Transverse colon (tissue), 4 donors: Measurements from ENCODE around the gene EXOSC10. TPM values are rescaled to one million over a fixed set of nuclear protein-coding genes. Genes with fewer than 3 reads are reported as not detected.

Experiments
- DNase-seq: peaks from one replicate; pipeline ENCODE4 v3.0.0-alpha.2; 2019
- H3K27ac ChIP-seq, 4 donors: fragments of 200-600 bp; sonication (generic); 2 replicates each; pipeline ENCODE4 v1.5.1; 2016 to 2018; ENCODE audit warnings: inconsistent platforms in 4 of 4
- H3K27me3 ChIP-seq: fragments of 200-600 bp; sonication (generic); 2 replicates; pipeline ENCODE4 v1.5.1; 2017; ENCODE audit warnings: inconsistent platforms
- H3K36me3 ChIP-seq, 4 donors: fragments of 200-600 bp; sonication (generic); 2 replicates each; pipeline ENCODE4 v1.5.1; 2017 to 2019; ENCODE audit warnings: inconsistent platforms in 4 of 4
- H3K4me1 ChIP-seq, 4 donors: fragments of 200-600 bp; sonication (generic); 2 replicates each; pipeline ENCODE4 v1.5.1; 2017 to 2020; ENCODE audit warnings: inconsistent platforms in 4 of 4
- H3K4me3 ChIP-seq, 4 donors: fragments of 200-600 bp; sonication (generic); 1 replicate in 1 of 4; 2 replicates in 3 of 4; pipeline versions ENCODE4 v1.5.1 to v1.6.1; 2017 to 2019; ENCODE audit warnings: inconsistent platforms in 4 of 4
- H3K9me3 ChIP-seq, 2 donors: fragments of 200-600 bp; sonication (generic); 2 replicates each; pipeline ENCODE4 v1.5.1; 2017 to 2019; ENCODE audit warnings: inconsistent platforms in 2 of 2
- CTCF ChIP-seq, 5 experiments: fragments of 200-600 bp in 3 of 5; fragments of 450-650 bp in 2 of 5; sonication (generic) in 3 of 5; IDR thresholded peaks; 1 replicate in 2 of 5; 2 replicates in 3 of 5; pipeline ENCODE4 v1.5.1; 2016 to 2017; ENCODE audit warnings: antibody characterized with exemption in 5 of 5, inconsistent platforms in 3 of 5, mild to moderate bottlenecking in 2 of 5, moderate library complexity in 1 of 5
- EP300 ChIP-seq: sonication (generic); formaldehyde crosslinking; IDR thresholded peaks from one replicate; pipeline ENCODE4 v1.6.1; 2017; ENCODE audit warnings: antibody characterized with exemption, low read depth
- POLR2A ChIP-seq: fragments of 450-650 bp; IDR thresholded peaks from one replicate; pipeline ENCODE4 v1.6.1; 2016; ENCODE audit warnings: antibody characterized with exemption, mild to moderate bottlenecking, moderate library complexity
- POLR2AphosphoS5 ChIP-seq, 3 donors: sonication (generic); formaldehyde crosslinking; IDR thresholded peaks; one replicate each; pipeline ENCODE4 v1.6.1; 2016; ENCODE audit warnings: antibody characterized with exemption in 3 of 3
- WGBS, 2 donors: methylation state at CpG; one replicate each; pipeline ENCODE4 v1.1.5; 2018; ENCODE audit warnings: low coverage in 1 of 2; 5-methylcytosine and 5-hydroxymethylcytosine counted together
- in situ Hi-C, 4 donors: fragments of 200-750 bp; cut with MboI; loops; one replicate each; pipeline versions ENCODE4 v1.15.0 to v1.15.1; 2017; ENCODE audit warnings: low sequenced_read_pairs in 3 of 4, low pct_ligation_motif_present in 1 of 4, low pct_unique_long_range_greater_than_20kb in 1 of 4
- intact Hi-C: fragments of 100-400 bp; cut with DNase I; formaldehyde crosslinking; loops from one replicate; pipeline ENCODE4 v1.15.1; 2023; ENCODE audit warnings: low total_unique reads
- total RNA-seq, 4 donors: library from RNA; depleted of rRNA; stranded (reverse); fragments of >200 nt; gene quantifications; one replicate each; pipeline ENCODE4 v1.1.0, GENCODE V29; 2016

Gene EXOSC10
- total RNA-seq, 4 donors from 2014 or later, result 43.8 to 113 (median 68.7) TPM

GRCh38 chr1:11072216-11072917 is 27.3 kb downstream of the EXOSC10 start:
- intact Hi-C loops, result no loop called here
- Histone ChIP-seq H3K36me3 (peaks cover 0 to 68% (median 34%) of the 10 kb centered on the region in 4 donors), H3K4me3 (no peak overlapping the region), H3K9me3 (no peaks in the 10 kb centered on the region), H3K27me3 (no peaks in the 10 kb centered on the region), H3K4me1 (no peaks in the 10 kb centered on the region), H3K27ac (no peak overlapping the region)
- DNase-seq, result no peak
- TF ChIP-seq POLR2AphosphoS5 (IDR thresholded peaks at IDR 0.05) (no peak), EP300 (no peak), POLR2A (no peak), CTCF (IDR thresholded peaks at IDR 0.05) (no peak)
- WGBS, 2 donors, result 57% methylated on average over 8 to 12 of the region's 13 CpGs
- in situ Hi-C loops, result no loop called here

GRCh38 chr1:11071463-11072215 is 28.0 kb downstream of the EXOSC10 start:
- in situ Hi-C loops, result no loop called here
- Histone ChIP-seq H3K4me1 (no peaks in the 10 kb centered on the region), H3K4me3 (no peak overlapping the region), H3K9me3 (no peaks in the 10 kb centered on the region), H3K27ac (no peak overlapping the region), H3K27me3 (no peaks in the 10 kb centered on the region), H3K36me3 (peaks cover 0 to 70% (median 32%) of the 10 kb centered on the region in 4 donors)
- no peak for TF ChIP-seq POLR2A
- TF ChIP-seq EP300, result no peak
- TF ChIP-seq POLR2AphosphoS5 (IDR thresholded peaks at IDR 0.05), result no peak
- TF ChIP-seq CTCF (IDR thresholded peaks at IDR 0.05), result no peak
- intact Hi-C loops, result no loop called here
- DNase-seq, result no peak
- 57 to 60% methylated on average over 1 to 15 of the region's 15 CpGs for WGBS, 2 donors

- no peak overlapping the region for H3K27ac ChIP-seq
Measured at GRCh38 chr1:11070876-11071275, 28.8 kb downstream of the EXOSC10 start.

More at GRCh38 chr1:11070876-11071275, 28.8 kb downstream of the EXOSC10 start:
- TF ChIP-seq CTCF (IDR thresholded peaks at IDR 0.05) (no peak), POLR2A (no peak), EP300 (no peak), POLR2AphosphoS5 (IDR thresholded peaks at IDR 0.05) (no peak)
- no peaks in the 10 kb centered on the region for H3K9me3 ChIP-seq
- in situ Hi-C loops (no loop called here), intact Hi-C loops (no loop called here)
- no peaks in the 10 kb centered on the region for H3K4me1 ChIP-seq
- no peak for DNase-seq
- 67 to 89% methylated on average over 2 to 11 of the region's 11 CpGs for WGBS, 2 donors
- no peaks in the 10 kb centered on the region for H3K27me3 ChIP-seq
- peaks cover 0 to 70% (median 31%) of the 10 kb centered on the region in 4 donors for H3K36me3 ChIP-seq
- H3K4me3 ChIP-seq, result no peak overlapping the region
